Pancreas (tissue), 10 donors: ENCODE data around the gene GALT. TPM values are rescaled to one million over a fixed set of nuclear protein-coding genes. Genes with fewer than 3 reads are reported as not detected.
A peak's percentile ranks its signal among the peaks of the same experiment; 100 is the strongest.
"Not testable (repeated sequence)": the region's sequence is repeated elsewhere in the genome, so short reads cannot be mapped to it uniquely, and the experiment has no call there.

Experiments
- ATAC-seq, 4 donors: fragments of 200-7000 bp; cut with Tn5 transposase; one replicate each; pipeline versions ENCODE4 v1.8.0 to v1.9.1; 2020; ENCODE audit warnings: mild to moderate bottlenecking in 4 of 4, moderate library complexity in 4 of 4
- DNase-seq, 6 donors: peaks; one replicate each; pipeline ENCODE4 v3.0.0-alpha.2; 2020
- FAIRE-seq: peaks from 2 replicates; lab custom pipeline; 2012; peaks lifted over from hg19 to GRCh38; lab: Jason Lieb, UNC
- H3K27ac ChIP-seq, 4 donors: fragments of 200-600 bp; sonication (generic); 1 replicate in 3 of 4; 2 replicates in 1 of 4; pipeline versions ENCODE4 v1.5.0 to v1.8.0; 2020
- H3K27me3 ChIP-seq, 4 donors: fragments of 200-600 bp; one replicate each; pipeline ENCODE4 v1.8.0; 2021
- H3K36me3 ChIP-seq, 3 donors: fragments of 200-600 bp; sonication (generic) in 1 of 3; one replicate each; pipeline versions ENCODE4 v1.5.0 to v1.8.0; 2020 to 2021
- H3K4me1 ChIP-seq, 3 donors: fragments of 200-600 bp; one replicate each; pipeline ENCODE4 v1.8.0; 2021
- H3K4me3 ChIP-seq, 4 donors: fragments of 200-600 bp; sonication (generic) in 2 of 4; one replicate each; pipeline versions ENCODE4 v1.5.0 to v1.8.0; 2020 to 2021
- H3K9me3 ChIP-seq, 4 donors: fragments of 200-600 bp; one replicate each; pipeline ENCODE4 v1.8.0; 2021
- WGBS, 2 donors: extraction: QIAGEN DNeasy Blood & Tissue Kit; methylation state at CpG; one replicate each; pipeline ENCODE4 v1.1.7; 2013; 5-methylcytosine and 5-hydroxymethylcytosine counted together
- intact Hi-C, 3 donors: fragments of 100-400 bp; cut with DNase I; formaldehyde crosslinking; loops; one replicate each; pipeline versions ENCODE4 v1.11.1 to v1.14.2; 2022
- polyA plus RNA-seq, 2 donors: library from polyadenylated mRNA; stranded (reverse); fragments of 200-250 nt; gene quantifications; one replicate each; pipeline ENCODE4 v1.2.3, GENCODE V29; 2013
- total RNA-seq, 6 donors: library from RNA; stranded (reverse); fragmentation: NEBNext Ultra II Directional in 4 of 6; extraction: Animal tissue kit (Norgen Biotek cat#: 25700) in 4 of 6; gene quantifications; one replicate each; pipeline versions ENCODE4 v1.2.1 to v1.2.4, GENCODE V29; 2021 to 2023
- TF ChIP-seq, protein P1 (sequence below), 4 donors: fragments of 200-600 bp; sonication (generic) in 3 of 4; IDR thresholded peaks; one replicate each; pipeline versions ENCODE4 v1.5.0 to v1.8.0; 2021; ENCODE audit warnings: antibody characterized with exemption in 4 of 4
- donor health status: healthy with polysubstance abuse.
- donor health status: DM: no; HTN: no; CAD: no; lungs with moderate emphysema.
- donor health status: DM: no; HTN: no; CAD: no.
- donor health status: control.
- donor health status: control.
- donor health status: Bipolar disorder and iron deficiency.
- donor health status: DM: yes; HTN: yes; CAD: no.
- donor health status: DM: no; HTN: no; CAD: no.
- donor health status: DM: no; HTN: no; CAD: no.
- donor health status: DM: yes; HTN: yes; CAD: no.

GALT gene
- total and polyA plus RNA-seq, 8 donors = 11.0 to 60.5 (median 21.1) TPM

DNA sequence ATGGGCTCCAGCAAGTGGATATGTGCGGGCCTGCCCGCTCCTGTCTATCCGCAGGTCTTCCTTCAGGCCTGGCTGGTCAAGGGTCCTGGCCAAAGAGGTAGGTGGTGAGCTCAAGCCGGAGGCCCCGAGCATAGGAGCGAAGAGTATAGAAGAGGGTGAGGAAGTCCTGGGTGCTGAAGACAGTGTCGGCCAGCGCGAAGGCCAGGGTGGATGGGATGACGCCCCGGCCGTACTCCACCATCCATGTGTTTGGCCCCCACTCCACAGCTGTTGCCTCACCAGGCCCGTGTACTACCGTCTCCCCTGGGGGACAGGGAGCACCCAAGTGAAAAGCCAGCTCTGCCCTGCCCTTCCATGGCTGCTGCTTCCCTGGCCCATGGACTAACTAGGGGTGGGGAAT, 10.9 kb upstream of the GALT start:
- no peaks in the 10 kb centered on the region for H3K27me3 ChIP-seq
- intact Hi-C loops = no loop called here
- no peak for ATAC-seq

DNA sequence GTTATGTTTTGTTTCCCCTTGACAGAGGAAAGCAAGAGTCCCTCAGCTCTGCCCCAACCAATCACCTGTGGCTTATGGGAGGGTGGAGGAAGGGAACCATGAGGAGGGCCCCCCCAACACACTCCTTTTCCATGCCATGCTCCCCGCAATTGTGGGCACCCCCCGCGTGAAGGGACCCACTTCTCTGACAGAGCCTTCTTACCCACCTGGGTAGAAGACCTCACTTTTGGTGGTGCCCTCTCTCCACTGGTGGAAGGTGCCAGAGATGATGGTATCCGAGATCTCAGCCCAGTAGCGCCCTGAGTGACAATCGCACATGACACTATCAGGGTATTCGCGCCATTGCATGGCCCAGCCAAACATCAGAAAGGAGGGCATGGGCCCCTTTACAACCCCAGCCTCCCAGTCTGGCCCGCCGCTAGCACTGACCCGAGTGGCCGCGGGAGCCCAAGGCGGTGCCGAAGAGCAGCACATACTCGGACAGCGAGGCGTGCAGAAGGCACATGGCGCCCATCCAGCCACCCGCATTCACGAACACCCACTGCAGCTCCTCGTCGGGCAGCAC, 9.6 kb upstream of the GALT start:
- TF ChIP-seq, protein P1, sequence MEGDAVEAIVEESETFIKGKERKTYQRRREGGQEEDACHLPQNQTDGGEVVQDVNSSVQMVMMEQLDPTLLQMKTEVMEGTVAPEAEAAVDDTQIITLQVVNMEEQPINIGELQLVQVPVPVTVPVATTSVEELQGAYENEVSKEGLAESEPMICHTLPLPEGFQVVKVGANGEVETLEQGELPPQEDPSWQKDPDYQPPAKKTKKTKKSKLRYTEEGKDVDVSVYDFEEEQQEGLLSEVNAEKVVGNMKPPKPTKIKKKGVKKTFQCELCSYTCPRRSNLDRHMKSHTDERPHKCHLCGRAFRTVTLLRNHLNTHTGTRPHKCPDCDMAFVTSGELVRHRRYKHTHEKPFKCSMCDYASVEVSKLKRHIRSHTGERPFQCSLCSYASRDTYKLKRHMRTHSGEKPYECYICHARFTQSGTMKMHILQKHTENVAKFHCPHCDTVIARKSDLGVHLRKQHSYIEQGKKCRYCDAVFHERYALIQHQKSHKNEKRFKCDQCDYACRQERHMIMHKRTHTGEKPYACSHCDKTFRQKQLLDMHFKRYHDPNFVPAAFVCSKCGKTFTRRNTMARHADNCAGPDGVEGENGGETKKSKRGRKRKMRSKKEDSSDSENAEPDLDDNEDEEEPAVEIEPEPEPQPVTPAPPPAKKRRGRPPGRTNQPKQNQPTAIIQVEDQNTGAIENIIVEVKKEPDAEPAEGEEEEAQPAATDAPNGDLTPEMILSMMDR (IDR thresholded peaks at IDR 0.05) = no peak
- H3K27ac ChIP-seq = peak overlapping the region; percentile 65 to 82 (median 74)
- peak overlapping the region; percentile 55 to 82 (median 75) for H3K4me3 ChIP-seq
- H3K4me1 ChIP-seq = peaks cover 0 to 12% (median 7%) of the 10 kb centered on the region in 3 donors
- FAIRE-seq = no peak
- no peaks in the 10 kb centered on the region for H3K9me3 ChIP-seq
- ATAC-seq = no peak
- WGBS, 2 donors = 6 to 8% methylated on average over 23 of the region's 23 CpGs
- H3K27me3 ChIP-seq = no peaks in the 10 kb centered on the region
- DNase-seq = no peak
- intact Hi-C loops = no loop called here
- no peaks in the 10 kb centered on the region for H3K36me3 ChIP-seq

More for the DNA sequence above, 10.9 kb upstream of the GALT start:
- Histone ChIP-seq H3K4me3 (no peak overlapping the region), H3K27ac (no peak overlapping the region), H3K4me1 (peaks cover 0 to 12% (median 7%) of the 10 kb centered on the region in 3 donors), H3K36me3 (no peaks in the 10 kb centered on the region), H3K9me3 (no peaks in the 10 kb centered on the region)
- WGBS, 2 donors = 93 to 98% methylated on average over 12 to 14 of the region's 14 CpGs
- peak in 1 of 6 donors; percentile 29 for DNase-seq
- TF ChIP-seq, protein P1 (IDR thresholded peaks at IDR 0.05) = no peak
- no peak for FAIRE-seq

DNA sequence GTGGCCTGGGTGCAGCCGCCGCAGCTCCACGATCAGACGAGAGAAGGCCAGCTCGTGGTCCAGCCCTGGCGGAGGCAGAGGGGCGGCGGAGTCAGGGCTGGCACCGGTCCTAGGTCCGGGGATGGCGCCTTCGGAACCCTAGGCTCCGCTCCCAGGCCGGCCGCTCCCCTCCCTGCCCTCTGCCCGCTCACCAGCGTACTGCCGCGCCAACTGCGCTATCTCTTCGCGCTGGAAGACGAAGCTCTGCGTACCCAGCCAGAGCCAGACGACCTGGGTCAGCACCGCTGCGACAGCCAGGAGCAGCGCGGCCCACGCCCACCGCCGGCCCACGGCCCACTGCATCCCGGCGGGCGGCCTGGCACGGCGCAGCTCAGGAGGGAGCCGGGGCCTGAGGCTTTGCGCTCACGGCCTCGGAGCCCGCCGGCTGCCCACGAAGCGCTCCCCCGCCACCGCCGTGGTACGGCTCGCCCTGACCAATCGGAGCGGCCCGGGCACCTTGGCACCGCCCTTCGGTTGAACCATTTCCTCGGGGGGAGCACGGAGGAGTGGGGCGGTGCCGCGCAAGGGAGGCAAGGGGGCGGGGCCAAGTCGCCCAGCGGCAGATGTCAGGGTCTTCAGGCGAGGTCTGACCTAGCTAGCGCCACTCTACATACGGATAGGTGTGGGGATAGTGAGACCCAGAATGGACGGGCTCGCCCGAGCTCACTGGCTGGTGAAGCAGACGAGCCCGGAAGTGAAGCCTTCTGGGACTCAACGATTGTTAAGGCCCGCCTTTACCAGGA, 8.9 kb upstream of the GALT start, which contains the start of gene SIGMAR1:
Gene SIGMAR1, minus strand, starts transcription at position 432 of the 782 bp plus-strand sequence. Its CDS starts 90 bp downstream, at position 342.
- no peak for FAIRE-seq

DNA sequence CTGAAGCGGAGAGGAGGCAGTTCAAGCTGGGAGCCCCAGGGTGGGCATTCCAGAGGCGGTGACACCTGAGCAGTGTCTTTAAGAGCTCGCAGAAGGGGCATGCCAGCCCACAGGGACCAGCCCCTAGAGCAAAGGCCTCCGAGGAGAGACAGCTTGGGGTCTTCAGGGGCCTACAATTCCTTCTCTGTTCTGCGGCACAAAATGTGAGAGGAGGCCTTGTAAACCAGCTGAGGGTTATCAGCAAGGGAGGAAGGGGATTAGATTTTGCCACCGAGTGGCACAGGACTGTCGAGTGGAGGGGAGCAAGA, 8.4 kb upstream of the GALT start:
- Histone ChIP-seq H3K9me3 (no peaks in the 10 kb centered on the region), H3K36me3 (no peaks in the 10 kb centered on the region), H3K27ac (peak overlapping the region; percentile 65 to 82 (median 74)), H3K4me3 (peak overlapping the region; percentile 55 to 82 (median 75)), H3K4me1 (peaks cover 0 to 12% (median 7%) of the 10 kb centered on the region in 3 donors), H3K27me3 (no peaks in the 10 kb centered on the region)
- TF ChIP-seq, protein P1 (IDR thresholded peaks at IDR 0.05) = no peak
- DNase-seq = peak in 1 of 6 donors; percentile 54
- no peak for ATAC-seq
- 9 to 12% methylated on average over 7 of the region's 7 CpGs for WGBS, 2 donors
- intact Hi-C loops = no loop called here
- no peak for FAIRE-seq

More for the DNA sequence above, 8.9 kb upstream of the GALT start, which contains the start of gene SIGMAR1:
- H3K27ac ChIP-seq = peak within 1 kb of the TSS; percentile 65 to 82 (median 74)
- DNase-seq = peak; percentile 91 to 97 (median 95)
- intact Hi-C loops = no loop called here
- H3K4me3 ChIP-seq = peak within 1 kb of the TSS; percentile 55 to 82 (median 75)
- TF ChIP-seq, protein P1 (IDR thresholded peaks at IDR 0.05) = no peak
- ATAC-seq = peak; percentile 97 to 98 (median 98)
- H3K27me3 ChIP-seq = no peaks in the 10 kb centered on the region
- H3K4me1 ChIP-seq = peaks cover 0 to 12% (median 7%) of the 10 kb centered on the region in 3 donors
- no peaks in the 10 kb centered on the region for H3K9me3 ChIP-seq
- H3K36me3 ChIP-seq = no peaks in the 10 kb centered on the region
- WGBS, 2 donors = 0% methylated on average over 59 to 74 of the region's 74 CpGs

DNA sequence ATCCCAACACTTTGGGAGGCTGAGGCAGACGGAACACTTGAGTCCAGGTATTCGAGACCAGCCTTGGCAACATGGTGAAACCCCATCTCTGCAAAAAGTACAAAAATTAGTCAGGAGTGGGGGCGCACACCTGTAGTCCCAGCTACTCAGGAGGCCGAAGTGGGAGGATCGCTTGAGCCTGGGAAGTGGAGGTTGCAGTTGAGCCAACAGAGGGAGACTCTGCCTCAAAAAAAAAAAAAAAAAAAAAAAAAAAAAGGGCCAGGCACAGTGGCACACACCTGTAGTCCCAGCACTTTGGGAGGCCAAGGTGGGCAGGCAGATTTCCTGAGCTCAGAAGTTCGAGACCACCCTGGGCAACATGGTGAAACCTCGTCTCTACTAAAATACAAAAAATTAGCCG, 7.2 kb upstream of the GALT start:
- H3K4me3 ChIP-seq, H3K27ac ChIP-seq, intact Hi-C loops, H3K9me3 ChIP-seq, DNase-seq, ATAC-seq, H3K36me3 ChIP-seq, FAIRE-seq, H3K27me3 ChIP-seq: not testable (repeated sequence)
- WGBS, 2 donors = 89 to 93% methylated on average over 8 of the region's 8 CpGs
- peaks cover 0 to 12% (median 7%) of the 10 kb centered on the region in 3 donors for H3K4me1 ChIP-seq
